ENCODE results near the gene NETO1.

Gene NETO1

DNA sequence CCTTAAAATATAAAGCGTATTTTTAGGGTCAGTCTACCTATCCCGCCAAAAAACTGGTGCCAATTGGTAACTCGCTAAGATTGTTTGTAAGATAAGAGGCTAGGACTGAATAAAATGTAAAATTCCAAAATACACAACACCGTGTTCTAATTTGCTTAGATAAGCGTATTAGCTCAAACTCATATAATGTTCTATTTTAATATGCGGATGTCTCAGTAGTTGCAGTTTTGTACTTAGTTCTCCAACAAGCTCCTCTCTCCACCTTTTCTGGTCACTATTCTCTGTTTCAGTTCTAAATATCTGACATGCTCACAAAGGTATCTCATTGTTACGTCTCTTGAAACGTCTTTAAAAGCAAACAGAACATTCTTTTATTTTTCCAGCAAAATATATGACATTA, 24.0 kb downstream of the NETO1 start:
- no peak for DNase-seq

DNA sequence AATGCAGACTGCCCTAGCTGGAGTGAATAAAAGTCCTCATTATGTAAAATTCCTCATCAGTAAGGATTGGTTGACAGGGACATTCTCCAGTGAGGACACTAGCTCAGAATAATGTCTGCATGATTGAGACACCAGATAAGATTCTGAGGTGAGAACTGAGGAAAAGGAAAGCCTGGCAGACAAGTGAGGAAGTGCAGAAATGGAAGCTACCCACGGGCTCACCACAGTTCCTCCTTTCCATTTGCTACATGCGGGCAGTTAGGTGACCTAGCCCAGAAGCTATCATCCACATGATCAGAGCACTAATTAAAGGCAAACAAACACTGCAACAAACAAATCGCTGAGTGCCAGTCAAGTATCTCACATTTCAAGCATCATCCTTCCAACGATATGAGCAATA, 27.7 kb downstream of the NETO1 start:
- no peak for DNase-seq

- no peak for DNase-seq
Measured at GRCh38 chr18:72834731-72835130, 33.1 kb downstream of the NETO1 start.

DNA sequence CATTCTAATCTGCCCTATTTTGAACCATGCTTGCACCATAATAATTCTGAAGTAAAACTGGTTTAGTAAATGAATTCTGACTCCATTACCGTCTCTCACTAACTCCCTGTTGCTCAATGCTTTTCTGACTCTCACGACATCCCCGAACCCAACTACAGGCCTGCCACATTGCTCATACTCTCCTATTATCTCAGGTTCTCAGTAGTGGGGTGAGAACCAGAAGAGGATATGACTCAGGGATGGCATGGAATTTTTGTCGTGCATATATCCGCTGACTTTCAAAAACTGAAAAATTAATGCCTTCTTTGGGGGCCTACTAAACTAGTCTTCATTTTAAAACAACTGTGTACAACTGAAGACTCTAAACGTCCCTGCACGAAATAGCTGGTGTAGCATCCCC, 34.3 kb downstream of the NETO1 start:
- no peak for DNase-seq

- DNase-seq = no peak
Measured at GRCh38 chr18:72830109-72830508, 37.7 kb downstream of the NETO1 start.

DNA sequence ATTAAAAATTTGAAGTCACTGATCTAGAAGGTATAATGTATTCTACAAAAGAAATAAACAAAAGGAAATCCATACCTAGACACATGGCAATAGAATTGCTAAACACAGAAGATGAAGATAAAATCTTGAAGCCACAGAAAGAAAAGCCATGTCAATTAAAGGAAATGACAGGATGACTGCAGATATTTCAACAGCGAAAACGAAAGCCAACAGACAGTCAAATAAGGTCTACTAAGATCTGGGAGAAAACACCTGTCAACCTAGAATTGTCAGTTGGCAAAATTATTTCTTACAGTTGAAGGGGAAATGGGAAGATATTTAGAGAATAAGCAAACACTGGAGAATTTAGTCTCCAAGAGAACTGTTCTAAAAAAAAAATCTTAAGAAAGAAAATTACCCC, 39.2 kb downstream of the NETO1 start:
- DNase-seq = no peak

DNA sequence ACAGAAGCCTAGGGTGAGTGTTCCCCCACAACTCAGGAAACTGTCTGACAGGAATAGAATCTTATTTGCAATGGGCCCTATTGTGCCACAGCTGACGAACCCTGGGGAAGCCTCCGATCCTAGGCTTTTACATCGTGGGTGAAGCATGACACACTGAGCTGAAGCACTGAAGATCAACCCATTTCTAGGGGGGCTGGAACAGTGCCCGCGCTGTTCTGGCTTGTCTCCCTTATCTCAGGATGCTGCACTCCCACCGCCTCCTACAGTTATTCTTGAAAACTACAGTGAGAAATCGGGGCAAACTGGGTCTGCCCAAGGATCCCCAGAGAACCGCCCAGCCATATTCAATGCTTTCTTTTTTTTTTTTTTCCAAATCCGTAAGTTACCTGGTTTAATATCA, 41.1 kb downstream of the NETO1 start:
- DNase-seq = no peak

DNA sequence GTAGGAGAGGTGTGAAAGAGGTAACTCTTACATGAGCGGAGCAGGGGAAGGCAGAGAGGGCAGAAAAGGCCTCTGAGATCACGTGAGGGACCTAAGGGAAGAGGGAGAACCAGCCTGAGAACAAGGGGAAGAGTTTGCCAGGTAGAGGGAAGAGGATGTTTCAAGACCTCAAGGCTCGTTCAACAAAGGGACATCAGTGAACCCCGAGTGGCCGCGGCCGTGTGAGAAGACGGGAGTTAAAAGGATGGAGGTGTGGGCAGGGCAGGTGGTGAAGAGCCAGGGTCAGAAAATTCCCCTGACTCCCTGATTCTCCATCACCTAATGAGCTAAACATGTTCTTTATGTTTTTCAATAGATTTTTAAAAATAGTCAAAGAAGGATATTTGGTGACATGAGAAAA, 44.4 kb downstream of the NETO1 start:
- no peak for DNase-seq

- DNase-seq = no peak
Measured at GRCh38 chr18:72822202-72822601, 45.6 kb downstream of the NETO1 start.

GRCh38 chr18:72820571-72820970, 47.2 kb downstream of the NETO1 start:
- no peak for DNase-seq

GRCh38 chr18:72819050-72819449, 48.7 kb downstream of the NETO1 start:
- no peak for DNase-seq

DNA sequence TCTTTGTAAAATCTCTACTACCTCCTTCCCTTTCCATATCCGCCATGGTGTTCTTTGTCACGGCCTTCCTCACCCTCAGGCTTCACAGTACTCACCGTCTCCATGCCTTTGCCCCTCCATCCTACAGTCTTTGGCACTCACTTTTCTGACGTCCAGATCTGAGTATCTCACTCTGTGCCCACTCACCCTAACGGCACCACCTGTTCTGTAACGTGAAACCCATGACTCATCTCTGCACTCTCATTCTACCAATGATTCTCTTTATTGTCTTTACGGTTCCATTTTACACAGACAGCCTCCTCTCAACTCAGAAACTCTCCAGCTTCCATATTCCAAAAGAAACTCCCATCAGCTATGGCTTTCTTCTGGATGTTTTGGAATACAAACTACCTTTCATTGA, 56.7 kb downstream of the NETO1 start:
- no peak for DNase-seq

DNA sequence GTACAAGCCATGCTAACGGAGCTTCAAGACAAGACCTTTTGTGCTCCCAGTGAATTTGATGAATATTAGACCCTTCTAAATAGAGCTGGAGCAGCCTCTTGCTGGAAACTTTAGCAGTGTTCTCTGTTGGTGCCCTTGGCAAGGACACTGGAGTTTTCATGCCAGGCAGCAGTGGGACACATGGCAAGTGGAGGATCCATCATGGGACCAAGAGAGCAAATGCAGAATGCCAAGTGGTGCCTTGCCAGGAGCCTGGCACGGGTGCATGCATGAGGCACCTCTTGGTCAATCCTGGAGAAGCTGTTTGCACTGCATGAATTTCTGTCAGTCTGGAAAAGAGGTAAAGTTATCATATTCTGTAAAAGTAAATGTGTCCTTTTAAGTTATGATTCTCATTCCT, 59.1 kb downstream of the NETO1 start:
- no peak for DNase-seq

DNA sequence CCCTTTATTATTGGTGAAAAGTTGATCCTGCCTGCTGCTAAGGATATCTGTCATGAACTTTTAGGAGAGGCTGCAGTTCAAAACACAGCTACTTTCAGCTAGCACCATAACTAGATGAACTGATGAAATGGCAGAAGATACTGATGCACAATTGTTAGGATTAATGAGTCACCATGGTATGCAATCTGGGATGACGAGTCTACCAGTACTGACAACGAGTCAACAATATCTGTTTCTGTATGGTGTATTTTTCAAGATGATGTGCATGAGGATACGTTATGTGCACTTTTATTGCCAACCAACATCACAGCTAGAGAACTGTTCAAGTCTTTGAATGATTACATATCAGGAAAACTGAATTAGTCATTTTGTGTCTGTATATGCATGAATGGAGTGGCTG, 68.7 kb downstream of the NETO1 start:
- DNase-seq = no peak

- no peak for DNase-seq
Measured at GRCh38 chr18:72783530-72783929, 84.3 kb downstream of the NETO1 start.

DNA sequence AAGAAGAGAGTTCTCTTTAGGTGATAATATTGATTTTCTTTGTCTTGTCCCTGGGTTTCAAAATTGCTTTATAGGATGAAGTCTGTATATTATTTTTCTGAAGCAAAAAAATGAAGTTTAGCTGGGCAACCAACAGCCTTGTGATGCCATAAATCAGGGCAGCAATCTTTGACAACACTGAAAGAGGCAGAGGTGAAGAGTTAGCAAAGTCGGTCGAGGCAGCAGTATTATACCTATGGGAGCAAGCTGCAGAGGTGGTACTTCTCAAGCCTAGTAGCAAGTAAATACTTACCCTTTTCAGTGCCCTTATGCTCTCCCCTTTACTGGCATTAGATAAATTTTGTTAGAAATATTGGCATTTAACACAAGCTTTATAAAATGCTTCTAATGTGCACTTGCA, 92.9 kb downstream of the NETO1 start:
- DNase-seq = no peak

DNA sequence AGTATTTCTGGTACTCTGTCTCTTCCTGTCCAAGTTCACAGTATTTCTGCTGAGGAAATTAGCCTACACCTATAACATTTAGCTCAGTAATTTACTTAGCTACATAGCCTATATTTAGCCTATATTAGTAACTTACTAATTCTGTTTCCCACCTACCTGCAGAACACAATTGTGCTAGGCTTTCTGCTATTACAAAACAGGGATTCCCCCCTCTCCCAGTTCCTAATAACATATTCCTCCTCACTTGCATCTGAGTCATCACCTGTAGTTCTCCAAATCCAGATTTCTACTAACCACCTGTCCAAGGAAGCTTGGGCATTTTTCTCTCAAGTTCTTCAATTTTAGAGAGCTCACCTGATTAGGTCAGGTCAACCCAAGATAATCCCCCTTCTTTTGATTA, 94.9 kb downstream of the NETO1 start:
- no peak for DNase-seq

GRCh38 chr18:72768681-72769229, 99.0 kb downstream of the NETO1 start:
- no peak for DNase-seq

DNA sequence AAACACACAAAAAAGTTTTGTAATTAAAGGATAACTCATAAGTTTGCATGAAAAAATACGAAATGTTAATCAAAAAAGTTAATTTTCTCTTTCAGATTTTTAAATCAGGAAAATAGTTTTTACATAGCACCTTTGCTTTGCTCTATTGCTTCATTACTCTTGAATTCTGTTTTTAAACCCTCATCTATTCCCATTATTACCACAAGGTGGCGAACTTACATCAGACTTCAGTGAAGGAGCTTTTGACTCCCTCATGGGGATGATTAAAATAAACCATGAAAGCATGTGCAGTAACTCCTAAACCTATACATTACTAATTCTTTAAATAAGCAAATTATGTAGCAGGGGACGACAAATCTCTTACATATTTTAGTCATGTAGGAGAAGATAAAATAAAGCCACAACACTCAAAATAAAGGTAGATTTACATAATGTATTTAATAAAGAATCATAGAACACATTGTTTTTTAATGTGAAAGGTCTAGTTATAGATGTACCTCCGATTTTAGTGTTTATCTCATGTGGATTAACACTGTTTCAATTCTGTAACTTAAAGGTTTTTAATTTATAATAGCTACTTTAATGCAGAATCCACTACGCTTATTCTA, 105.2 kb downstream of the NETO1 start:
- DNase-seq = peak; percentile 12

GRCh38 chr18:72752220-72752619, 115.6 kb downstream of the NETO1 start:
- no peak for DNase-seq

DNA sequence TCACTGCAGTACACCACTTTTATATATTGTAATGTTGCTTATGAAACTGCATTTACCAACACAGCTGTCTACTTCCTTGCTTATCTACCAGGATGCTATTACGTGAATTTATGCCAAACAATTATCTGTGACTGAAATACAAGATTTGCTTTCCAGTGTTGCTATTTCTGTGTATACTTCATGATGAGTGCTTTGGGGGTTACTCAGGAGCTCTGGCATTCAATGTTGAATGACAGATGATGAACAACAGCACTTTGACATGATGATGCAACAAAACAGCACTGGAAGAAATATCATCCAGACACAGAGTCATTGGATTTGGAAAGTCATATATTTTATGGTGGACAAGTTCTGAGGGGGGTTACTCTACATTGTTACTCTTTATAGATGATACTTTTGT, 125.8 kb downstream of the NETO1 start:
- no peak for DNase-seq

GRCh38 chr18:72738136-72738535, 129.7 kb downstream of the NETO1 start:
- DNase-seq = no peak

DNA sequence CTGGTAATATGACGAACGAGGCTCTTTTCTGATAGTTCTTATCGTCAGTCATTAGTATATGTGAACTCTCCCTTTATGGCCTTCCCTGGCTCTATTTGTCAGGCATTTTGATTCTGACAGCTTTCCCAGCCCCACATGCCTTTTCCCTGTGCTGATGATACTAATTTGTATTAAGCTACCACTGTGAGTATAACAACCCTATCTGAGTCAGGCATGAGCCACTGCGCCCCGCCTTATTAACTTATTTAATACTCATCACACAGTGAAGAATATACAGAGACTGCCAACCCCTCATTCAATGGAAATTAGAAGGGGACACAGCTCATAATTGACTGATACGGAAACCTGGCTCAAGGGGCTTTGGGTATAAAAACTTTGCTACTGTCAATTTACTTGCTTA, 140.0 kb downstream of the NETO1 start:
- no peak for DNase-seq

- DNase-seq = no peak
Measured at GRCh38 chr18:72727038-72727655, 140.6 kb downstream of the NETO1 start.

- DNase-seq = no peak
Measured at GRCh38 chr18:72726201-72726600, 141.6 kb downstream of the NETO1 start.

All from NCI-H187 treated with DMSO at 0.1 percent for 48 hours (cell line).